ENCODE measurements around the gene JUNB. TPM values are rescaled to one million over a fixed set of nuclear protein-coding genes. Genes with fewer than 3 reads are reported as not detected.

Gene JUNB
- polyA plus RNA-seq, 1 donor (not counting 4 experiments of a cell fraction or from before 2014, with no cell fraction given), result 40.8 TPM

GRCh38 chr19:12764698-12765097 lies 26.6 kb upstream of the JUNB start:
- TF ChIP-seq CTCF (optimal IDR thresholded peaks at IDR 0.05 in 1 of 3, IDR thresholded peaks at IDR 0.05 in 1 of 3, conservative IDR thresholded peaks at IDR 0.05 in 1 of 3; ENCODE audit: extremely low read depth in 1 of 3, insufficient read depth in 2 of 3, low read length in 3 of 3), result no peak
- Histone ChIP-seq H2AFZ (ENCODE audit: control insufficient read depth, low read length) (no peak overlapping the region), H3K4me2 (ENCODE audit: control insufficient read depth, extremely low read depth, insufficient read depth, low read depth, low read length) (no peak overlapping the region), H3K9me3 (ENCODE audit: control insufficient read depth, low read depth, low read length) (no peaks in the 10 kb centered on the region), H4K20me1 (ENCODE audit: control insufficient read depth, extremely low read depth, insufficient read depth, low read length) (peaks cover 3% of the 10 kb centered on the region), H3K9me1 (ENCODE audit: control insufficient read depth, extremely low read depth, insufficient read depth, low read length) (no peaks in the 10 kb centered on the region), H3K36me3 (ENCODE audit: control insufficient read depth in 2 of 2, extremely low read depth in 1 of 2, insufficient read depth in 2 of 2, low read length in 2 of 2) (peaks cover 7 to 28% of the 10 kb centered on the region in 2 experiments), H3K27ac (ENCODE audit: control insufficient read depth, insufficient read depth, low read length) (no peak overlapping the region), H3K4me3 (ENCODE audit: control insufficient read depth in 2 of 3, extremely low read depth in 1 of 3, insufficient read depth in 2 of 3, low read depth in 1 of 3, low read length in 3 of 3) (no peak overlapping the region), H3K27me3 (ENCODE audit: control insufficient read depth, extremely low read depth, insufficient read depth, low read length) (no peaks in the 10 kb centered on the region), H3K4me1 (ENCODE audit: control insufficient read depth, extremely low read depth, insufficient read depth, low read length) (no peaks in the 10 kb centered on the region), H3K79me2 (ENCODE audit: control insufficient read depth, insufficient read depth, low read length) (no peaks in the 10 kb centered on the region), H3K9ac (ENCODE audit: control insufficient read depth, extremely low read depth, insufficient read depth, low read length) (no peak overlapping the region)
- FAIRE-seq (no peak), DNase-seq (ENCODE audit: low read depth, low spot score) (no peak)
- dilution Hi-C loops (cut with MboI; ENCODE audit: extremely low pct_ligation_motif_present, low sequenced_read_pairs), result no loop called here

- peak; percentile 57 for FAIRE-seq
- peaks cover 4% of the 10 kb centered on the region for H4K20me1 ChIP-seq (ENCODE audit: control insufficient read depth, extremely low read depth, insufficient read depth, low read length)
- H3K9ac ChIP-seq (ENCODE audit: control insufficient read depth, extremely low read depth, insufficient read depth, low read length), result no peak overlapping the region
- no peaks in the 10 kb centered on the region for H3K79me2 ChIP-seq (ENCODE audit: control insufficient read depth, insufficient read depth, low read length)
- dilution Hi-C loops (cut with MboI; ENCODE audit: extremely low pct_ligation_motif_present, low sequenced_read_pairs), result no loop called here
- H3K27me3 ChIP-seq (ENCODE audit: control insufficient read depth, extremely low read depth, insufficient read depth, low read length), result no peaks in the 10 kb centered on the region
- no peaks in the 10 kb centered on the region for H3K4me1 ChIP-seq (ENCODE audit: control insufficient read depth, extremely low read depth, insufficient read depth, low read length)
- no peak for DNase-seq (ENCODE audit: low read depth, low spot score)
- peaks cover 11 to 35% of the 10 kb centered on the region in 2 experiments for H3K36me3 ChIP-seq (ENCODE audit: control insufficient read depth in 2 of 2, extremely low read depth in 1 of 2, insufficient read depth in 2 of 2, low read length in 2 of 2)
- H3K9me3 ChIP-seq (ENCODE audit: control insufficient read depth, low read depth, low read length), result no peaks in the 10 kb centered on the region
- H3K4me2 ChIP-seq (ENCODE audit: control insufficient read depth, extremely low read depth, insufficient read depth, low read depth, low read length), result peak overlapping the region; percentile 70
- peak overlapping the region; percentile 83 for H2AFZ ChIP-seq (ENCODE audit: control insufficient read depth, low read length)
- peak in 2 of 3 experiments; percentile 87 to 88 for TF ChIP-seq CTCF (optimal IDR thresholded peaks at IDR 0.05 in 1 of 3, IDR thresholded peaks at IDR 0.05 in 1 of 3, conservative IDR thresholded peaks at IDR 0.05 in 1 of 3; ENCODE audit: extremely low read depth in 1 of 3, insufficient read depth in 2 of 3, low read length in 3 of 3)
- TF ChIP-seq EZH2 (IDR thresholded peaks at IDR 0.05; ENCODE audit: low read length), result no peak
- peak overlapping the region in 2 of 3 experiments; percentile 53 to 61 for H3K4me3 ChIP-seq (ENCODE audit: control insufficient read depth in 2 of 3, extremely low read depth in 1 of 3, insufficient read depth in 2 of 3, low read depth in 1 of 3, low read length in 3 of 3)
- H3K27ac ChIP-seq (ENCODE audit: control insufficient read depth, insufficient read depth, low read length), result no peak overlapping the region
- no peaks in the 10 kb centered on the region for H3K9me1 ChIP-seq (ENCODE audit: control insufficient read depth, extremely low read depth, insufficient read depth, low read length)
Observed at GRCh38 chr19:12766051-12766521, 25.2 kb upstream of the JUNB start.

Measured in keratinocyte (primary cell).